ENCODE measurements around the gene SMCHD1. TPM values are rescaled to one million over a fixed set of nuclear protein-coding genes. Genes with fewer than 3 reads are reported as not detected.
"Not testable (repeated sequence)": the region's sequence is repeated elsewhere in the genome, so short reads cannot be mapped to it uniquely, and the experiment has no call there.

Gene SMCHD1
- total and polyA plus RNA-seq, 2 experiments from 2014 or later, result 13.0 to 63.9 TPM

DNA sequence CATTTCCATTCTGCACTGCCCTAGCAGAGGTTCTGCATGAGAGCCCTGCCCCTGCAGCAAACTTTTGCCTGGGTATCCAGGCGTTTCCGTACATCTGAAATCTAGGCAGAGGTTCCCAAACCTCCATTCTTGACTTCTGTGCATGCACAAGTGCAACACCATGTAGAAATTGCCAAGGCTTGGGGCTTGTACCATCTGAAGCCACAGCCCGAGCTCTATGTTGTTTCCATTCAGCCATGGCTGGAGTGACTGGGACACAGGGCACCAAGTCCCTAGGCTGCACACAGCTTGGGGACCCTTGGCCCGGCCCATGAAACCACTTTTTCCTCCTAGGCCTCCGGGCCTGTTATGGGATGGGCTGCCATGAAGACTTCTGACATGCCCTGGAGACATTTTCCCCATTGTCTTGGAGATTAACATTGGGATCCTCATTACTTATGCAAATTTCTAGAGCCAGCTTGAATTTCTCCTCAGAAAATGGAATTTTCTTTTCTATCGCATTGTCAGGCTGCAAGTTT is 154.2 kb downstream of the SMCHD1 start:
- H3K27ac ChIP-seq; H3K4me3 ChIP-seq; H3K9me2 ChIP-seq (replicated peaks; ENCODE audit: insufficient read depth); H3K4me1 ChIP-seq (ENCODE audit: insufficient read depth); H3K27me3 ChIP-seq; H3K36me3 ChIP-seq (replicated peaks; ENCODE audit: insufficient read depth, low read depth); H3K9me3 ChIP-seq (ENCODE audit: low read depth); H4K20me1 ChIP-seq (ENCODE audit: insufficient read depth, poor library complexity, severe bottlenecking); H3K79me2 ChIP-seq; H3K4me2 ChIP-seq; H2AFZ ChIP-seq; DNase-seq (ENCODE audit: low spot score): not testable (repeated sequence)
- 79% methylated on average over 6 of the region's 6 CpGs for WGBS (ENCODE audit: low lambda C conversion rate, missing lambda C conversion rate)

GRCh38 chr18:2811416-2811815 is 155.9 kb downstream of the SMCHD1 start:
- TF ChIP-seq EZH2phosphoT487 (IDR thresholded peaks at IDR 0.05; ENCODE audit: low read depth, severe bottlenecking, unreplicated experiment), result no peak
- no peak for TF ChIP-seq EZH2 (IDR thresholded peaks at IDR 0.05; ENCODE audit: borderline replicate concordance)
- no peak for TF ChIP-seq CTCF (IDR thresholded peaks at IDR 0.05; ENCODE audit: poor library complexity)
- Histone ChIP-seq H3K4me2 (no peak overlapping the region), H3K79me2 (no peaks in the 10 kb centered on the region), H3K4me1 (ENCODE audit: insufficient read depth) (no peaks in the 10 kb centered on the region), H2AFZ (no peak overlapping the region), H4K20me1 (ENCODE audit: insufficient read depth, poor library complexity, severe bottlenecking) (no peaks in the 10 kb centered on the region), H3K36me3 (replicated peaks; ENCODE audit: insufficient read depth, low read depth) (no peaks in the 10 kb centered on the region), H3K4me3 (no peak overlapping the region), H3K9me2 (replicated peaks; ENCODE audit: insufficient read depth) (no peaks in the 10 kb centered on the region), H3K27me3 (no peaks in the 10 kb centered on the region), H3K9me3 (ENCODE audit: low read depth) (no peaks in the 10 kb centered on the region), H3K27ac (no peak overlapping the region)
- WGBS (ENCODE audit: low lambda C conversion rate, missing lambda C conversion rate), result 94% methylated on average over 1 of the region's 1 CpG
- DNase-seq (ENCODE audit: low spot score), result no peak

- 98% methylated on average over 2 of the region's 2 CpGs for WGBS (ENCODE audit: low lambda C conversion rate, missing lambda C conversion rate)
- H3K4me2 ChIP-seq, result no peak overlapping the region
- no peaks in the 10 kb centered on the region for H3K9me3 ChIP-seq (ENCODE audit: low read depth)
- no peak overlapping the region for H3K4me3 ChIP-seq
- H3K36me3 ChIP-seq (replicated peaks; ENCODE audit: insufficient read depth, low read depth), result no peaks in the 10 kb centered on the region
- no peaks in the 10 kb centered on the region for H3K79me2 ChIP-seq
- H3K4me1 ChIP-seq (ENCODE audit: insufficient read depth), result no peaks in the 10 kb centered on the region
- no peak overlapping the region for H3K27ac ChIP-seq
- no peak overlapping the region for H2AFZ ChIP-seq
- H4K20me1 ChIP-seq (ENCODE audit: insufficient read depth, poor library complexity, severe bottlenecking), result no peaks in the 10 kb centered on the region
- no peak for TF ChIP-seq CTCF (IDR thresholded peaks at IDR 0.05; ENCODE audit: poor library complexity)
- no peak for DNase-seq (ENCODE audit: low spot score)
- no peaks in the 10 kb centered on the region for H3K9me2 ChIP-seq (replicated peaks; ENCODE audit: insufficient read depth)
- no peaks in the 10 kb centered on the region for H3K27me3 ChIP-seq
These were observed 159.4 kb downstream of the SMCHD1 start for GRCh38 chr18:2814928-2815327.

GRCh38 chr18:2818281-2818680 is 162.8 kb downstream of the SMCHD1 start:
- Histone ChIP-seq H2AFZ (no peak overlapping the region), H3K36me3 (replicated peaks; ENCODE audit: insufficient read depth, low read depth) (no peaks in the 10 kb centered on the region), H3K79me2 (no peaks in the 10 kb centered on the region), H3K4me2 (no peak overlapping the region), H3K9me2 (replicated peaks; ENCODE audit: insufficient read depth) (no peaks in the 10 kb centered on the region), H3K9me3 (ENCODE audit: low read depth) (no peaks in the 10 kb centered on the region), H3K27ac (no peak overlapping the region), H4K20me1 (ENCODE audit: insufficient read depth, poor library complexity, severe bottlenecking) (no peaks in the 10 kb centered on the region), H3K4me1 (ENCODE audit: insufficient read depth) (no peaks in the 10 kb centered on the region), H3K27me3 (no peaks in the 10 kb centered on the region), H3K4me3 (no peak overlapping the region)
- no peak for DNase-seq (ENCODE audit: low spot score)
- TF ChIP-seq EZH2 (IDR thresholded peaks at IDR 0.05; ENCODE audit: borderline replicate concordance), result no peak
- TF ChIP-seq CTCF (IDR thresholded peaks at IDR 0.05; ENCODE audit: poor library complexity), result no peak
- no peak for TF ChIP-seq EZH2phosphoT487 (IDR thresholded peaks at IDR 0.05; ENCODE audit: low read depth, severe bottlenecking, unreplicated experiment)

Measured in hepatocyte (in vitro differentiated cells).